Skin of body (tissue), 2 donors: ENCODE results near the gene MSANTD1. TPM values are rescaled to one million over a fixed set of nuclear protein-coding genes. Genes with fewer than 3 reads are reported as not detected.

Experiments used
- DNase-seq: peaks from one replicate; lab custom pipeline; 2025; lab: John Stamatoyannopoulos, UW
- total RNA-seq: library from RNA; depleted of rRNA; stranded (reverse); fragments of >200 nt; gene quantifications from one replicate; pipeline ENCODE4 v1.2.3, GENCODE V29; 2014

MSANTD1 gene
- total RNA-seq, 1 donor from 2014 or later = 0.39 TPM

DNA sequence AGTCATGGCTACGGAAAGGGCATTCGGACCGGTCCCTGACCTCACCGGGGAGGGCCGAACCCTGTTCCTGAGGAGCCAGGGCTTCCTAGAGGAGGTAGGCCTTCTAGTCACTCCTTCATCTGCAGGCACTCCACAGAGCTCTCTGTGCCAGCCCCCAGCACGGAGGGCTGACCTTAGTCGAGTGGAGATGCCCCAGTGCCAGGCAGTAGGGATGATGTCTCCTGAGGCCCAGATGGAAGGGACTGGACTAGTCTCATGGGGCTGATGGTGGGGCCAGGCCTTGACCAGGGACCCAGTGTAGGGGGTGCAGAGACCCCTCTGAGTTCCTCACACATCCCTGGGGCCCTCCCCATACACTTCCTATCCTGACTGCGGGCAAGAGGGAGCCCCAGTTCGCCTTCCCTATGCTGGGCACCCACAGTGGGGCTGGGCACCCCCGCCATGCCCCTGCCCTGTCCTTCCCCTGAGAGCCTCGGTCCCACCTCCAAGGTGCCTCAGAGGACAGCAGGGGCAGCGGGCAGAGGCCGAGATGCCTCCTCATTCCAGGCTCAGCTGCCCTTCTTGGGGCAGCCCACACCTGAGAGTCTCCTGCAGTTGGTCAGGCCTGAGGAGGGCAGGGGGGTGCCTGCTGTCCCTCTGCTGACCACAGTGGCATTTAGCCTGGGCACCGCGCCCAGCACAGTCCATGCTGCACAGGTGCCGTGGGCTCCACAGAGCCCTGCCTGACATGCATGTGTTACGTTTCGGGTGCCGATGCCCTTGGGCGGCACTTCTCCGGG is 1.4 kb upstream of the MSANTD1 start:
- DNase-seq = no peak

DNA sequence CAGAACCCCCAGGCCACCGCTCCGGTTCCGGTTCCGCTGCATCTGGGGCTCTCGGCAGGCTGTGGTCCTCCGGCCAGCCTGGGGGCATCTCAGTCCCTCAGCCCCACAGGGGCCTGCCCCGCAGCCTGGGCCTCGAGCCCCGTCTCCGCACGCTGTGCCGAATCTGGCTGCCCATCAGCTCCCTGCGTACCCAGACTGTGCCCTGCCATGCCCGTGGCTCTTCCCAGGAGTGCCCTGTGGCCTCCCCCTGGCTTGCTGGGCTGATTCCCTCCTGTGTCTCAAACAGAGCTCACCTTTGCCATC is 830 bp upstream of the MSANTD1 start:
- DNase-seq = no peak

DNA sequence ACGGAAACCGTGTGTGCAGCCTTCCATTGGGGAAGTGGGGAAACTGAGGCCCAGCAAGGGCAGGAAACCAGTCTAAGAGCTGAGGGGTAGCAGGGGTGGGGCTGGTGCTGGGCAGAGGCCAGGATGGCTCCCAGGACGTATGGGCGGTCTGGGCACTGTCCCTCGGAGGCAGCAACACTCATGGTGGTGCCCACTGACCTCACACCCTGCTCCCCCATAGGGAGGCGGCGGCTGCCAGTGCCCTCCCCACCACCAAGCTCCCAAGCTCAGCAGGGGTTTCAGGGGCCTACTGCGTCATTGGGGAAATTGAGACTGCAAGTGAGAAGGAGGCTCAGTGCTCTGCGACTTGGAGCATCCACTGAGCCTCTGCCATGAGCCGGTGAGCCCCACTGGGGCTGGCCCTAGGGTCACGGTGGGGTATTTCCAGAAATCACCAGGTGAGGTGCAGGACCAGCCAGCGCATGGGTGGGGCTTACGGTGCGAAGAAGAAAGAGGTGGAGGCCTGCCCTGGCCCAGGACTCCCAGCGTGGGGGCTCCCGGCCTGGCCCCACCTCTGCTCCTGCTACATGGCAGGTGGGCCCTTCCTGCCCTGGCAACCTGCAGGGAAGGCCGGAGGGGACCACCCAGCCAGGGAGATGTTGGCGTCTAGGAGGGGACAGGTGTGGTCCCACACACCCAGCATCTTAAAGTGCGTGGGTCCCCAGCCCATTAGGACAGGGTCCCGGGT is 915 bp downstream of the MSANTD1 start:
- no peak for DNase-seq

DNA sequence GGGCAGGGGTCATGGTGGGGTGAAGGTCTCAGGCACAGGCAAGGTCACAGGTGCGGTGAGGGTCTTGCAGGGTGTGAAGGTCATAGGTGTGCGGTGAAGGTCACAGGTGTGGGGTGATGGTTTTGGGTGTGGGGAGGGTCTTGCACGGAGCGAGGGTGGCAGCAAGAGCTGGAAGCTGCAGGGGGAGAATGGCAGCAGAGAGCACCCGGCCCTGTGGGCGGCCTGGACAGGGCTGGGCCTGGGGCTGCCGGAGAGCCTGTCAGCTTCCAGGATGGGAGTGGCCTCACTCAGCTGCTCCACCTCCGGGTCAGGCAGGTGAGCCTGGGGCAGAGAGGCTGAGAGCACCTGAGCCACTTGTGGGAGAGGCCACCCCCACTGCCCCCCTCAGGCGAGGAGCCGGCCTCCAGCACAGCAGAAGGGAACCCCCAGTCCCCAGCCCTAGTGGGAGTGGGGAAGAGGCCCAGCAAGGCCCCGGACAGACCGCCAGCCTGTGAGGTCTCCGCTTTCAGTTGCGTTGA is 1.5 kb downstream of the MSANTD1 start:
- DNase-seq = no peak

DNA sequence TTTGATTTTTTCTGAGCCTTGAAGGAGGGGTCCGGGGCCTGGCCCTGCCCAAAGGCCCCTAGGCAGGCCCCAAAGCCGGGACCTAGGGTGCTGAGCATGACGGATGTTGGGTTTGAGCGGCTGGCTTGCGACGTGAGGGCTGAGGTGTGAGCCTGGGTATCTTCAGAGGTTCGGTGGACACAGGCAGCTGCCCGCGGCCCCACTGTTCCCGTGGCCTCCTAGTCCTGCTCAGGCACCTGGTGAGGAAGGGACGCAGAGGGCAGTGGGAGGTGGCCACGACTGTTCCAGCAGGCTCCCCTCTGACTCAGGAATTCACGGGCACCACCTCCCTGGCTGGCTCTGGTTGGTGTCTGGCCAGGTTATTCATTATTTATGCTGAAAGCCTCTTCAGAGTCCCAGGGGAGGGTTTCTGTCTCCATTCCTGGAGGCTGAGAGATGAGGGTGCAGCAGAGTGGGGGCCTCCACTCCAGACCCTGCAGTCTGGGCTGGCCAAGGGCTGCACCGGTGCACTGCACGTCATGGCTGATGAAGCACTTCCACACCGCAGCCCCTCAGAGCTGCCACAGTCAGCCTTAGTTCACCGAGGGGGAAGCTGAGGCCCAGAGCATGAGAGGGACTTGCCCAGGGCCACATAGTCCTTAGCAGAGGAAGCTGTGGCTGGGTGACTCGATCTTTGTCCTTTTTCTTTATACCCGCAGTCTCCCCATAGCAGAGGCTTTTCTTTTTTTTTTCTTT is 2.2 kb downstream of the MSANTD1 start:
- DNase-seq = no peak

DNA sequence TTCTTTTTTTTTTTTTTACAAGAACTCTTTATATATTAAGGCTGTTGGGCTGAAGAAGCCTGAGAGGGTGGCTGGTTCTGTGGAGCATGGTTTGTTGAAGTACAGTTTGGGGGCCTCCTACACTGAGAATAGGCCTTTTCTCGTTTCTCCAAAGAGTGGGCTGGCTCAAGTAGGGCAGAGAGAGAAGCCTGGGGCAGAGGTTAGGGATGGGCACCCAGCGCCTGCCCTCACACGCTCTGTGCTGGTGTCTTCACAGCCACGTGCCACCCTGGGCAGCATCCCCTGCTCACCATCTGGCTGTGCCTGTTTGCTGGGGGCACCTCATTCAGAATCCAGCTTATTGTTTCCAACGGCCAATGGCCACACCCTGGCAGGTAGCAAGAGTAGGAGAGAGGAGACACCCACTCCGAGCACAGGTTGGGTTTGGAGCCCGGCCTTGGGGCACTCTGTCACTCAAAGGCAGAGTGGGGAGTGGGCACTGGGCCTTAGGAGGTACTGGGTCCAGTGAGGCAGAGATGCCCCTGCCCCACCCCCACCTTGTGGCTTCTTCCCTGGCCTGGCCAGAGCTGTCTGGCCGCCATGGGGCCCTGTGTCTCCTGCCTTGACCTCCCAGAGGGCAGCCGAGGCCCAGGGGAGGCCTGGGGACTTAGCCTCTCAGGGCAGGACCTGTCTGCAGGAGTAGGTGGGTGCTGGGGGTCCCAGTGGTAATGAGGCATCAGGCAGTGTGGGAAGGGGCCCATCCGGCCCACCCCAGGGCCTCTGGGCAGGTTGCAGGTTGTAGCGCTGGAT is 2.9 kb downstream of the MSANTD1 start:
- DNase-seq = no peak

DNA sequence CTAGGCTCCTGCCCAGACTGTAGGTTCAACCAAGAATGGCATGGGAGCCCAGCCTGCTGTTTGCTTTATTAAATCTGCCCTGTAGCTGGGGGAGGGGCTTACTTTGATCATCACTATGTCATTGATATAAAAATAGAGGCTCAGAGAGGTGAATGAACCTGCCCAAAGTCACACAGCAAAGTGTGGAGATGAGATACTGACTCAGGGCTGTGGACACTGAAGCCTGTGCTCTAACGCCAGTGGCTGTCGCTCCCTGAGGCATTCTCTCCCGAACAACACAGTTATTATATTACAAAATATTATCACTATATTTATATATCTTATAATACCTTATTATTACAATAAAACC is 3.5 kb downstream of the MSANTD1 start:
- DNase-seq = no peak

DNA sequence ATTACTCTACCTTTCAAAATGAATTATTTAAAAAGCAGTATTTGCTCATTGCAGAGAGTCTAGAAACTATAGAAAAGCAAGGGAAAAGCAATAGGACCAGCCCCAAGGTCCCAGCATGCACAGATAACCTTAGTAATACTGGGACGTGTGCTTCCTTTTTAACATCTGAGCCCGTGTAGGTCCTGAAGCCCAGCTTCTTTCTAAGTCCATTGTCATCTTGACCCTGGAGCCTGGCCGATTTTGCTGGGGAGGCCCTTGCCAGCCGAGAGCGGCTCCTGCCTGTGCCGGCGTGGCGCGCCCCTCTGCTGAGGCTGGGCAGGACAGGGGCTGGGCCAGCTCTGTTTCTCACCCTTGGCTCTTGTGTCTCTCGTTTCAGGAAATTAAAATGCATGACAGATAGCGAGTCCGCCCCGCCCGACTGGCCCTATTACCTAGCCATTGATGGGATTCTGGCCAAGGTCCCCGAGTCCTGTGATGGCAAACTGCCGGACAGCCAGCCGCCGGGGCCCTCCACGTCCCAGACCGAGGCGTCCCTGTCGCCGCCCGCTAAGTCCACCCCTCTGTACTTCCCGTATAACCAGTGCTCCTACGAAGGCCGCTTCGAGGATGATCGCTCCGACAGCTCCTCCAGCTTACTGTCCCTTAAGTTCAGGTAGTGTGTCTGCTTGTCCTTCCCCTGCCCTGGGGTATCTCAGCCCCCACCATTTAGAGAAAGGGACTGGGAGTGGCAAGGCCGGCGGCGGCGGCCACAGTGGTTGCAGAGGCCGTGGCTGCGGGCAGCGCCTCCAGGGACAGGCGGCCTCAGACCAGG is 4.1 kb downstream of the MSANTD1 start:
- DNase-seq = no peak

DNA sequence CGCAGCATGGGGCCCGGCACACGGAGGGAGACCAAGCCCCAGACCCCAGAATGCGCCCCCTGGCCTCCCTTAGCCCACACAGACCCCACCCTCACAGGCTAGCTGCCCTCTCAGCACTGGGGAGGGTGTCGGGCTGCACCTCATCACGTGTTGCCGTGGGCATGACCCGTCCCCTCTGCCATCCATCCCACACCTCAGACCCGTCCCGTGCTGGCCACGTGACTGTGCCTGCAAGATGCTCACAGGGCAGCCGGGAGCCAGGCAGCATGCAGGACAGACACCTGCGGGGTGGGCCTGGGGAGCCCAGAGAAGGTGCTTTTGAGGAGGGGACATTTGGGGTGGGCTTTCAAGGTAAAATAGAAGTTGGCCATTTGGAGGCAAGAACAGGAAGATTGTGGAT is 4.8 kb downstream of the MSANTD1 start:
- no peak for DNase-seq

DNA sequence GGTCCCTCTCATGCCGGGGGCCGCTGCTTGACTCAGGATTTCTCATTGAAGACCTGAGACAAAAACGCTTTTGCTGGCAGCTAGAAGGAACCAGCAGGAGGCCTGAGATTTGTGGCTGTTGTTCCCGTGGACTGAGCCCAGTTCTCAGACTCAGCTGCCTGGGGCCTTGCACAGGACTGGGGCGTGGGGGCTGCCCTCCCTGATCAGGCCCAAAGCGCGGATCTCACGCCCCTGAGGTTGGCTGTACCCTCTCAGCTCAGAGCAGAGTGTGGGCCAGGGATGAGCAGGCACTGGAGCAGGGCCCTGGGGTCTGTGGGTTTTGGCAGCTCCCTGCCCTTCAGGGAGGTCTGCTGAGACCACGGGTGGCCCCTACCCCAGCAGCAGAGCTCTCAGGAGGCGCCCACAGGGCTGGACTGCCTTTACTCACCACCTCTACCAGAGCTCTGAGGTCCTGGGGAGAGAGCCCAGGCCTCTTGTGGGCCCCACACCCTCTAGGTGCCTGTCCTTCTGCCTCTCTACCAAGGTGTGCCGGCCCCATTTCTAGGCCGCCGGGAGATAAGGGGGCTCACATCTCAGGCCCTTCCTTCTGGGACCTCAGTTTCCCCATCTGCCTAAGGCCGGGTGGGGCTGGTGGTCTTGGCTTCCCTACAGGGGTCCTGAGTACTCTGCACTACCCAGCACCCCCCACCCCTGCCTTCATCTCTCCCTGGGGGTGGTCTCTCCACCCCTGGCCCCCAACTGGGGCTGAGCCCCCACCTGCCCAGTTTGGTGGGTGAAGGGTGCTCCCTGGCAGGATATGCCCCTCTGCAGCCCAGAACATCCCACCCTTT is 5.6 kb downstream of the MSANTD1 start:
- no peak for DNase-seq

DNA sequence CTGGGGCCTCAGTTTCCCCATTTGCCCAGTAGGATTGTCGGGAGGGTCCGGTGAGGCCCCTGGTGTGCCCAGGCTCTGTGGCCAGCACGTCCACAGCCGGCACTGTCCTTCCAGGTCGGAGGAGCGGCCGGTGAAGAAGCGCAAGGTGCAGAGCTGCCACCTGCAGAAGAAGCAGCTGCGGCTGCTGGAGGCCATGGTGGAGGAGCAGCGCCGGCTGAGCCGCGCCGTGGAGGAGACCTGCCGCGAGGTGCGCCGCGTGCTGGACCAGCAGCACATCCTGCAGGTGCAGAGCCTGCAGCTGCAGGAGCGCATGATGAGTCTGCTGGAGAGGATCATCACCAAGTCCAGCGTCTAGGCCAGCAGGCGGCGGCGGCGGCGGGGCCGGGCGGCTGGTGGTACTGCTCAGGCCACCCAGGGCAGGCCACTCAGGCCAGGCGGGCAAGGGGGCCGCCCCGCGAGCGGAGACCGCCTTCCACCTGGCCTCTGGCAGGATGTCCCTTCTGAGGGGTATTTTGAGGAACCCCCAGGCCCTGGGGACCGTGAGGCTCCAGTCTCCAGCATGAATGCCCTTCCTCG is 6.7 kb downstream of the MSANTD1 start:
- no peak for DNase-seq

DNA sequence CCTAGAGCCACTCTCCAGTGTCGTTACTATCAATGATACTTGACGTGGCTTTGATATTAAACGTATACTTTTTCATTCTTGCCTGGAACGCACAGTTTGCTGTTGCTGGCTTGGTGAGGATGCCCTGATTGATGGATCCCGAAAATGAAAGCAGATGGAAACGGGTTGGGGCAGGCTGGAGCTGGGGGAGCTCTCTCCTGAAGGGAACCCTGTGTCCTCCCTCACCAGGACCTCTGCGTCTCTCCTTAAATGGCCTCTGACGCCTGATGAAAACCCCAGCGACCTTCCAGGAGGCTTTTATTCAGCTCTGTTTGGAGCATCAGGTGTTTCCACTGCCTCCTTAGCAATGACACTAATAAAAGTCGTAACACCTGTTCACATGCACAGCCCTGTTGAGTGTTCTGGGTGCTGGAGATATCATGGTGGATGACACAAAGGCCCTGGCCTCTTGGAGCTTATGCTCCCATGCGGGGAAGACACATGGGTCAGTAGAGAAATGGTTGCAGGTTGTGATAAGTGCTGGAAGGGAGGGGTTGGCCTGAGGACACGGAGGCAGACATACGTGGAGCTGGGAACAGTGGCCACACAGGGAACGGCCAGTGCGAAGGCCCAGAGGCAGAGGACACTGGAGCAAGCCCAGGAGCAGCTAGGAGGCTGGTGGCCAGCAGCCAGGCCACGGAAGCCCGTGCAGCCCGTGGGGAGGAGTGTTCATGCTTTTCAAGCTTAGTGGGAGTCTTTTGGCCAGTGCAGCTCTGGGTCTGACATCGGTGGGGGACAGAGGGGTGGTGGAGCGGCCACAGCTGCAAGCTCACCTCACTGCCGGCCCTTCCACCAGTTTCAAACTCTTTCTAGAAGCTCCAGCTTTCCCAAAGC is 7.5 kb downstream of the MSANTD1 start:
- DNase-seq = no peak

DNA sequence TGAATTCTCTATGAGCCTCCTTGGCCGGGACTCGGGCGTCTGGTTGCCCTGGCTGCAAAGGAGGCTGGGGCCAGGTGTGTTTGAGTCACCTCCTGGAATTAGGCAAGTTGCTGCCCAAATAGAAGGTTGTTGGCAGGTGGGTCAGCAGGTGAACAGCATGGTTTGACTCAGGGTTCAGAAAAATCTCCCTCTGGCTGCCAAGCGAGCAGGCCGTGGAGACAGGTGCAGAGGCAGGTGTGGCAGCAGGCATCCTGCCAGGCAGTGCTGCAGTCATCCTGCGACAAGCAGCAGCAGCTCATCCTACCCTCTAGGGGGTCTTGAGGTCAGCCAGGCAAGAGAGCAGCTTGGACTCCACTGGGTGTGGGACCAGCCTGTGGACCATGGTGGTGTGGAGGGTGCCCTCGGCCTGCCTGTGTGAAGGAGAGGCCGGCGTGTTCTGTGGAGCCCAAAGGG is 8.2 kb downstream of the MSANTD1 start:
- no peak for DNase-seq

DNA sequence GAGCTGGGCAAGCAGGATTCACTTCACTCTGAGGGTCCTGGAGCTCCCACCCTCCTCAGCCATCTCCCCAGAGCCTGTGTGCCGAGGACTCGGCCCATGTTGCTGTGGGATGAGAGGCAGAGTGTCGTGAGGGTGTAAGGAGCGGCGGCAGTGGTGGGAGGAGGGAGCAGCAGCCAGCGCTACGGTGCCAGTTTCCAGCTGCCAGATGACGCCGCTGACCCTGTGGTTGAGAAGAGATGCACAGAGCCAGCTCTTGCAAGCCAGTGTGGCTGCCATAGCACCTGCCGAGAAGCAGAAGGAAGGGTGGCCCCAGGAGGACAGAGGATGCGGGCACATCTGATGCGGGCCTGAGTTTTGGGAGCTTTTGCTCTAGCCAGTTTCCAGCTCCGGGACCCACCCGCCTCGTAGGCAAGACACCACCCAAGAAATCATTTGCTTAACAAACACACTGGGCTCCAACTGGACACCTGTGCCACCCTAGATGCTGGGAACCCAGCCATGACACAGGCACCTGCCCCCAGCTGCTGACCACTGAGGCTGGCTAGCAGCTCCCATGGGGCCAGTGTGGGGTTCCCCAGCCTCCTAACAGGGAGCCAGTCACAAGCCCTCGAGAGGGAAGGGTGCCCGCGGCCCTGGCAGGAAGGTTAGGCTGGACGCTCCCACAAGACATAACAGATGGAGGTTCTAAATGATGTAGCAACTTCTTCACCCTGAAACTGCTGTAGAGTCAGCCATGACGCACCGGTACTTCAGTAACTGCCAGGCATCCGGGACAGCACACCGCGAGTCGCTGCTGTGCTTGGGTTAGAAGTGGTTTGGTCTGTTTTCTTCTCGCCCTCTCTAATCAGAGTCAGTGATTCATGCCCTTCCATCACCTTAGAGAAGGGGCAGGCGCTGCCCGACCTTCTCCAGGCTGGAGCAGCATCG is 8.9 kb downstream of the MSANTD1 start:
- no peak for DNase-seq

DNA sequence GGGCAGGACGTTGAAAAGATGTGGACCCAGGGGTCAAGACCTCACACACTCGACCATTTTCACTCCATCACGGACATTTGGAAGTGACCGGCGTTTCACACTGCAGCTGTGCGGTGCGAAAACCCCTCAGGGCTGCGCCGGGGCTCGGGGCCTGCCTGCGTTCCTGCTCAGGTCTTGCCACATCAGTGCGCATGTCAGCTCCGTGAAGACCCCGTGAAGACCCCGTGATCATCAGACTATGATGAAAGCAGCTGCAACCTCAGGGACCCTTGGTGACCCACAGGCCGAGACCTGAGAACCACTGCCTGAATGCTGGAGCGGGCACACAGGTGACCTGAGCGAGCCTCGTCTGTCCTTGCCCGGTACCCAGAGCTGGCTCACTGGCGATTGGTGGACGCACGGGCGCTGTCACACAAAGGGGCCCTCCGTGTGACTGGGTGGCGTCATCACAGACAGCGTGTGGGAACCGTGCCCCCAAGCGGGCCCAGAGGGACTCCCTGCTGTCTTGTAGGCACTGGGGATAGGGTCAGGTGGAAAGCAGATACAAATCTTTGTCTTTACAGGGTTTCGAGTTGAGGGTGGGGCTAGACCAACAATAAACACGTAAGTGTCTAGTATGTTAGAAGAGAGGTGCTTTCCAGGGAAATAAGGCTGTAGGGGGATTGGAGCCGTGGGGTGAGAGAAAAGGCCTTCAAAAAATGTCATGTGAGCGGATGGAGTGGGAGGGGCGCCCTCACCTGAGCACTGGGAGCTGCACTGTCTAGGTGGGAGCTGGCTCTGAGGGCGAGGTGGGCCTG is 12.7 kb downstream of the MSANTD1 start:
- no peak for DNase-seq
